Measurements from ENCODE around the gene INSM1.

The INSM1 gene

GRCh38 chr20:20371681-20372080 is 3.8 kb downstream of the INSM1 start:
- Histone ChIP-seq H2AFZ (ENCODE audit: low read depth) (no peak overlapping the region), H3K4me1 (ENCODE audit: low read depth, poor library complexity, severe bottlenecking) (no peaks in the 10 kb centered on the region), H4K20me1 (ENCODE audit: insufficient read depth) (no peaks in the 10 kb centered on the region), H3K4me2 (no peak overlapping the region), H3K4me3 (IDR thresholded peaks at IDR 0.05; ENCODE audit: insufficient read depth, low read depth, low read length) (no peak overlapping the region), H3K27ac (no peak overlapping the region), H3K27me3 (ENCODE audit: insufficient read depth, low read depth) (no peaks in the 10 kb centered on the region), H3K9ac (no peak overlapping the region), H3K36me3 (ENCODE audit: insufficient read depth) (no peaks in the 10 kb centered on the region), H3K79me2 (ENCODE audit: insufficient read depth, low read depth) (no peaks in the 10 kb centered on the region)
- no peak for TF ChIP-seq CTCF (conservative IDR thresholded peaks at IDR 0.05; ENCODE audit: low read depth, low read length)

- Histone ChIP-seq H2AFZ (ENCODE audit: low read depth) (no peak overlapping the region), H3K4me2 (no peak overlapping the region), H3K9ac (no peak overlapping the region), H3K27ac (no peak overlapping the region), H3K79me2 (ENCODE audit: insufficient read depth, low read depth) (no peaks in the 10 kb centered on the region), H3K4me1 (ENCODE audit: low read depth, poor library complexity, severe bottlenecking) (no peaks in the 10 kb centered on the region), H4K20me1 (ENCODE audit: insufficient read depth) (no peaks in the 10 kb centered on the region), H3K27me3 (ENCODE audit: insufficient read depth, low read depth) (no peaks in the 10 kb centered on the region), H3K36me3 (ENCODE audit: insufficient read depth) (no peaks in the 10 kb centered on the region), H3K4me3 (IDR thresholded peaks at IDR 0.05; ENCODE audit: insufficient read depth, low read depth, low read length) (no peak overlapping the region)
- no peak for TF ChIP-seq CTCF (conservative IDR thresholded peaks at IDR 0.05; ENCODE audit: low read depth, low read length)
Observed at GRCh38 chr20:20373091-20373571, 5.2 kb downstream of the INSM1 start.

GRCh38 chr20:20375862-20376261 is 8.0 kb downstream of the INSM1 start:
- Histone ChIP-seq H3K4me2 (no peak overlapping the region), H3K36me3 (ENCODE audit: insufficient read depth) (no peaks in the 10 kb centered on the region), H3K27me3 (ENCODE audit: insufficient read depth, low read depth) (no peaks in the 10 kb centered on the region), H3K4me1 (ENCODE audit: low read depth, poor library complexity, severe bottlenecking) (no peaks in the 10 kb centered on the region), H3K4me3 (IDR thresholded peaks at IDR 0.05; ENCODE audit: insufficient read depth, low read depth, low read length) (no peak overlapping the region), H3K79me2 (ENCODE audit: insufficient read depth, low read depth) (no peaks in the 10 kb centered on the region), H2AFZ (ENCODE audit: low read depth) (no peak overlapping the region), H4K20me1 (ENCODE audit: insufficient read depth) (no peaks in the 10 kb centered on the region), H3K27ac (no peak overlapping the region), H3K9ac (no peak overlapping the region)
- no peak for TF ChIP-seq CTCF (conservative IDR thresholded peaks at IDR 0.05; ENCODE audit: low read depth, low read length)

GRCh38 chr20:20386192-20386591 is 18.3 kb downstream of the INSM1 start:
- Histone ChIP-seq H3K4me2 (no peak overlapping the region), H4K20me1 (ENCODE audit: insufficient read depth) (no peaks in the 10 kb centered on the region)
- no peak for TF ChIP-seq CTCF (conservative IDR thresholded peaks at IDR 0.05; ENCODE audit: low read depth, low read length)

More at GRCh38 chr20:20386192-20386591, 18.3 kb downstream of the INSM1 start:
- no peak overlapping the region for H3K27ac ChIP-seq
- H2AFZ ChIP-seq (ENCODE audit: low read depth), result no peak overlapping the region
- H3K27me3 ChIP-seq (ENCODE audit: insufficient read depth, low read depth), result no peaks in the 10 kb centered on the region
- H3K79me2 ChIP-seq (ENCODE audit: insufficient read depth, low read depth), result no peaks in the 10 kb centered on the region
- H3K36me3 ChIP-seq (ENCODE audit: insufficient read depth), result no peaks in the 10 kb centered on the region
- H3K4me1 ChIP-seq (ENCODE audit: low read depth, poor library complexity, severe bottlenecking), result no peaks in the 10 kb centered on the region
- no peak overlapping the region for H3K4me3 ChIP-seq (IDR thresholded peaks at IDR 0.05; ENCODE audit: insufficient read depth, low read depth, low read length)
- H3K9ac ChIP-seq, result no peak overlapping the region

Measured in KMS-11 (cell line).